HEK293T (cell line): ENCODE measurements around the gene GIPC2.

ENCODE experiments used
- BHLHE40 ChIP-seq: fragments of 450-650 bp; IDR thresholded peaks from 2 replicates; pipeline ENCODE4 v1.6.1; 2016; ENCODE audit warnings: mild to moderate bottlenecking, moderate library complexity, borderline replicate concordance
- FOXK2 ChIP-seq: fragments of 450-650 bp; IDR thresholded peaks from 2 replicates; pipeline ENCODE4 v1.6.1; 2016; ENCODE audit warnings: mild to moderate bottlenecking
- NFRKB ChIP-seq: fragments of 450-650 bp; IDR thresholded peaks from 2 replicates; pipeline ENCODE4 v1.6.1; 2016; ENCODE audit warnings: mild to moderate bottlenecking, moderate library complexity
- SP1 ChIP-seq: fragments of 450-650 bp; IDR thresholded peaks from 2 replicates; pipeline ENCODE4 v1.6.1; 2017
- TARDBP ChIP-seq: fragments of 450-650 bp; IDR thresholded peaks from 2 replicates; pipeline ENCODE4 v1.6.1; 2016
- TF ChIP-seq, protein P1 (sequence below): fragments of 450-650 bp; IDR thresholded peaks from 2 replicates; pipeline ENCODE4 v1.6.1; 2016

DNA sequence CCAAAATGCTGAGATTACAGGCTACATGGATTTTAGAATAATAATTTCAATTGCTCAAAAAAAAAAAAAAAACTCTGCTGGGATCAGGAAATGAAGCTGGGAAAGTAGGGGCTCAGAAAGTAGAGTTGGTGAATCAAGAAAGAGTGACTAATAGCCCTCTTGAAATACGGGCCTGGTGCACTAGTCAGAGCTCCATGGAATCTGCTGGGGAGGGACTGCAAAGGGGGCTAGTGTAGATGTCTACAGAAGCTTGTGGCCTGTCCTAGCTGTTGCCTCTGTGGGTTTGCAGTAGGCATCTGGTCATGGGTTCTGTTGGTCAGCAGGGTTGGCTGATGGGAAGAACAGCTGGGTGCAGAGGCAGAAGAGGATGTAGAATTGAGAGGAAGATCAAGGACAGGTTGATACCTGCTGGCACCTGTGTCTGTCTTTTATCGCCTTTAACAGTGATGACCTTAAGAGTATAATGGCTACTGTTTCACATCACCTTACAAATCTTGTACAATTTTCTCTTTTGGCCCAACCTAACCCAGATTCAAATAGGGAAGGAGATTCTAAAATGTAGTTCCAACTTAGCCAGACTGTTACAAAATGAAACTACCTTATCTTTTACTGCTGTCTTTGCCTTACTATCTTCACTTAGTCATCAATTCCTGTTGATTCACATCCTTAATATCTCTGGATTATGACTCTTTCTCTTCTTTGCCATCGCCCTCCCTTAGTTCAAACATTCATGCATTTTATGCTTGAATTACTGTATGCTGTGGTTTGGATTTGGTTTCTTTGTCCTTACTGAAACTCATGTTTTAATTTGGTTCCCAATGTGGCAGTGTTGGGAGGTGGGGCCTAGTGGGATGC lies 126.2 kb downstream of the GIPC2 start:
- no peak for TF ChIP-seq FOXK2
- TF ChIP-seq, protein P1, sequence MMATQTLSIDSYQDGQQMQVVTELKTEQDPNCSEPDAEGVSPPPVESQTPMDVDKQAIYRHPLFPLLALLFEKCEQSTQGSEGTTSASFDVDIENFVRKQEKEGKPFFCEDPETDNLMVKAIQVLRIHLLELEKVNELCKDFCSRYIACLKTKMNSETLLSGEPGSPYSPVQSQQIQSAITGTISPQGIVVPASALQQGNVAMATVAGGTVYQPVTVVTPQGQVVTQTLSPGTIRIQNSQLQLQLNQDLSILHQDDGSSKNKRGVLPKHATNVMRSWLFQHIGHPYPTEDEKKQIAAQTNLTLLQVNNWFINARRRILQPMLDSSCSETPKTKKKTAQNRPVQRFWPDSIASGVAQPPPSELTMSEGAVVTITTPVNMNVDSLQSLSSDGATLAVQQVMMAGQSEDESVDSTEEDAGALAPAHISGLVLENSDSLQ = no peak
- no peak for TF ChIP-seq BHLHE40
- TF ChIP-seq NFRKB = no peak
- TF ChIP-seq TARDBP = no peak
- TF ChIP-seq SP1 = no peak
